Right hindlimb (tissue), 1 donor: ENCODE results near the gene FBXL20.
A peak's percentile ranks its signal among the peaks of the same experiment; 100 is the strongest.

Source experiments
- DNase-seq: peaks from one replicate; pipeline ENCODE4 v3.0.0-alpha.2; 2018

The FBXL20 gene

DNA sequence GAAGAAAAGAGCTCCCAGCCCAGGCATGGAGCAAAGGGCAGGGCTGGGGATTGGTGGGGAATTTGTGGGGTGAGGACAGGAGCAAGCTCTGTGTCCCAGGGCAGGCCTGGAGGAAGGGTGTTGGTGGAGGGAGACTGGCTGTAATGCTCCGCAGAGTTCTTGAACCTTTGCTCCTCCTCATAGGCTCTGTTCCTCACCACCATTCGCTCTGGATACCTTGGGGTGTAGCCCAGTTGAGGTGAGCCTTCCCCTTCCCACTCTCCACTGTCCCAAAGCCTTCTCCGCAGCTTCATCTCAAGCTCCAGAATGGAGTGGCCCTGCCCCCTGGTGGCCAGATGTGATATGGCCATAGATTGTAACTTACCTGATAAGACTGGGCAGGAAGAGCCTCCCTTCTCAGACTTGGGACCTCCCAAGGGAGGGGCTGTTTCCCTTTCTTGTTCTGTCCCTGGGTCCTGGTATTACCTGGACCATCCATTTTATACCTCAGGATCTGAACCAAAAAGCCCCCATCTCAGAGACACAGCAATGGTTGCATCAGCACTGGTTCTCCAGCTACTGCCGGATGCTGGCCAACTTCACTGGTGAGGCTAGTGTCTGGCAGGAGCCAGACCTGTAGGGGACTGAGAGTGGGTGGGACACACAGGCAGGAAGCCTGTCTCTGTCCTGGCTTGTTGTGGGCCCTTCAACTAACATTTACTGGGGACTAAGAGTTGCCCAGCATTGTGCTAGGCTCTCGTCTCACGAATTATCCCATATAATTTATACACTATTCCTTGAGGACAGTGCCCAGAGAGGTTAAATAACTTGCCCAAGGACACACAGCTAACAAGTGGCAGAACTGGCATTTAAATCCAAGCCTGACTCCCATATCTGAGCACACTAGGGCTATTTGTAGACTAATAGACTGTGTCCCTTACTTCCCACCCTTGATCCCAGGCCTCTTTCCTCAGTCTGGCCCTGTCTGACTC lies 156.5 kb downstream of the FBXL20 start:
- peak; percentile 88 for DNase-seq

DNA sequence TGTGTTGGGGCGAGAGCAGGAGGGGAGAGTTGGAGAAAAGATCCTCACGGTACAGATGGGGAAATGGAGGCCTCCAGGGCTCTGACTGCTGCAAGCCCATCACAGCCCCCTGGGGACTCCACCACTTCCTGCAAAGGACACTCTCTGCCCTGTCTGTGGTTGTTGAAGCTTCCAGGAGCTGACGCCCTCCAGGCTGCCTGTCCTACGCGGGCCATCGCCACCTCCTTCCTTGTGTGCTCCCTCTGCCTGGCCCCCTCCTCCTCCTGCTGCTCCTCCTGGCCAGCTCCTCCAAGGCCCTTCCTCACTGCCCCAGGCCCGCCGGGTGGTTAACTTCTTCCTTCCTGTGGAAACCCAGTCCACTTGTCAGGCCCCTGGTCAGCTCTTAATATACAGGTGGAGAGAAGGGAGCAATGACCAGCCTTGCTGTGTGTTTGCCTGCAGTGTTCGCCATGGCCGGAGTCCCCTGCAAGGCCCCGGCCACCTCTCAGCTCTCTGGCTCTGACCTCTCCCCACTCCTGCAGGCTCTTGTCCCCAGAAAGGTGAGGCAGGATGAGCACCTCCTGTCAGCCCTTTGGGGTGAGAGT lies 157.3 kb downstream of the FBXL20 start:
- peak; percentile 41 for DNase-seq

DNA sequence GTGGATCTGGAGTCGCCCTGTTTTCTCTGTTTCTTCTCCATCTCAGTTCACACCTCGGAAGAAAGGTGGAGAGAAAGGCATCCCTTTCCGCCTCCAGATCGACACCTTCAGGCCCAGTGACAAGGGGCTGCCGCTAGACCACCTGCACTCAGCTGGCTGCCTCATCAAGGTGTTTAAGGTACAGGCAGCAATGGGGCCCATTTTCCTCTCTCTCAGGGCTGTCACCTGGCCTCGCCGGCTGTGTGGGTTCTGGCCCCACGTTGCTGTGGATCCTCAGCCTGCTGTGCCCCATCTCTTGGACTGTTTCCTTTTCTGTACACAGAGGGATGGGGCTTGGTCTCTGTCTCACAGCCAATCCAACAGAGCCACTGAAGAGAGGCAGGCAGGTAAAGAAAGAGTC lies 158.3 kb downstream of the FBXL20 start:
- no peak for DNase-seq

DNA sequence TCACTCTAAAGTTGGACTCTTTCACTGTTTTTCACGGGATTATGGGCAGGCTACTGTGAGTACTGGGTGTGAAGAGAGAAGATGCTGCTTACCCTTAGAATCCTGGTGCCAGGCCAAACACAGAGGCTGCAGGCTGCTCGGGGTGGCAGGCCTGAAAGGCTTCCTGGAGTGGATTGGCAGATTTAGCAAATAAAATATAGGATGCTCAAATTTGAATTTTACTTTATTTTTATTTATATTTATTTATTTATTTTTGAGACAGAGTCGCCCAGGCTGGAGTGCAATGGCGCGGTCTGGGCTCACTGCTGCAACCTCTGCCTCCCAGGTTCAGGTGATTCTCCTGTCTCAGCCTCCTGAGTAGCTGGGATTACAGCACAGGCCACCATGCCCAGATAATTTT lies 160.8 kb downstream of the FBXL20 start:
- no peak for DNase-seq

DNA sequence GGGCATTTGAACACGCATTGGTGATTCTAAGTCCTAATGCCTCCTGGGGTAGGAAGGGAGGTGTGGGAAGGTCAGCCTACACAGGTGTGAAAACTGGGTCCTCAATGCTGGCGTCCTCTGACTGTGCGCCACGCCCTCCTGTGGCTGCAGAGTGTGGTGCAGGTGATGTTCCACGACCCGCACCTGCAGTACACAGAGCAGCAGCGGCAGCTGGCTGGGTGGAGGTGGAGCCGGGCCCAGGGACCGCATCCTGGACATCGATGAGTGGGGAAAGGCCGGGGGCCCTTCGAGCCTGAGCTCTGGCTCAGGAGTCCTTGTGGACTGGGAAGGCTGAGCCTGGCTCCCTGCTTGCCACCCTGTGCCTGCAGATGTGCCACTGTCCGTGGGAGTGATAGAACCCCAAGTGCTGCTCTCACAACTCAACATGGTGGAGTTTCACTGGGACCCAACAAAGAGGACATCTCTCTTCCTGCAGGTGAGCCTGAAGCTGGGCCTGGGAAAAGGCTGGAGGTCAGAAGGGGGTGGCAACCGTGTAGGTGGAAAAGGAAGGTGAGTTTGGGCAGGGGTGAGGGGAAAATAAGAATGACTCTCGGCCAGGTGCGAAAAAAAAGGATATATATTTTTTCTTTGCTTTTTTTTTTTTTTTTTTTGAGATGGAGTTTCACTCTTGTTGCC lies 161.6 kb downstream of the FBXL20 start:
- no peak for DNase-seq

DNA sequence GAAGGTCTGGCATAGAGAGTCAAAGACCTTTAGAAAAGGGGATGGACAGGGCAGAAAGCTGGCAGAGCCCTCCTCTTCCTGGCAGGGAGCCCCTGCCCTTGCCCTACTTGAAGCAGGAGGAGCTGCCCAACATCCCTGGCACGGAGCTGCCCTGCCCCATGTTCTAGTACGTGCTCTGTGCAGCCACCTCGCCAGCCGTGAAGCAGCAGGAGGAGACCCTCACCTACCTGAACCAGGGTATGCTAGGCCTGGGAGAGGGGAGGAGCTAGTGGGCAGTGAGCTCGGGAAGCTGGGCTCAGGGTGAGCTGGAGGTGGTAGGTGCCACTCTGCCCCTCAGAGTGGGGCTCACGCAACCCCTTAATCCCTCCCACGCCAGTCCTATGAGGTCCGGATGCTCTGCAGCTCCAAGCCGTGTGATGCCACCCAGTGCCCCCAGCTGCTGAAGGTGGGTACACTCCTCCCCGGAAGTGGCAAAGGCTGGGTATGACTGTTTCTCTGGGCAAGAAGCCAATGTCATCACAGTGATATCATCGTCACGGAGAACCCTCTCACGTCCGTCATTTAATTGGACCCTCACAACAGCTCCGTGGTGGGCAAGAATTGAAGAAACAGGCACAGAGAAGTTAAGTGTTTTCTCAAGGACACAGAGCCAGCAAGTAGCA lies 163.0 kb downstream of the FBXL20 start:
- DNase-seq, result no peak

DNA sequence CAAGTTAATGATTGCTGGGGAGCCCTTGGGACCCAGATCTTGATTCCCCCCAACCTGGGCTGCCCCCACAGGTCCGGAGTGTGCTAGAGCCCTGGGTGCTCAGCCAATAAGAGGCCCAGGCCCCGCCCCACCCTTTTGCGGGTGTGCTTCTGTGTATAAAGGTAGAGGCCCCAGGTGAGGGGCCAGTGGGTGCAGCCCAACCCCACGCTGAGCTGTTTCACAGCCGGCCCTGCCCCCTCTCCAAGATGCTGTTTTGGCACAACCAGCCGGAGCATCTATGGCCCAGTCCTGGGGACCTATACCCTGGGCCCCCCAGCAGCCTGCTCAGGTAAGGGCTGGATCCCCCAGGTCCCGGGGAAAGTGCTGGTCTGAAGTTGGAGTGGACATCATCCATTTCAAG lies 163.8 kb downstream of the FBXL20 start:
- DNase-seq, result no peak

DNA sequence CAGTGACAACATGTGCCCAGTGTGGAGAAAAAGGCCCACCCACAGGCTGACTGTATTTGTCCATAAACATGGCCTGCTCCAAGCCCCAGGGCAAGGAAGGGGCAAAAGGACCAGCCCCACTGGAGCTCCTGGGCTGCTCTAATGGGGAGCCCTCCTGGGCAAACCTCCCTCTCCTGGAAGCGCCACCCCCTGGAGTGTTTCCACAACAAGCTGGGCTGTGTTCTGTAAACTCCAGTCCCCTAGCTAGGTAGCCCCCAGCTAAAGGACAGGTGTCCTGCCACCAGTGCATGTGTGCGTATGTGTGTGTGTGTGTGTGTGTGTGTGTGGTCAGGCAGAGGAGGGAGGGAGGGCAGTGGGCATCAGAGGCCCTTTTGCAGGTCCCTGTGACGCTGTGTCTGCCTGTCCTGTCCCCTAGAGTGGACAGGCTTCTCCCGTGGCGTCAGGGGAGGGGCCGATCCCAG lies 164.4 kb downstream of the FBXL20 start:
- no peak for DNase-seq

DNA sequence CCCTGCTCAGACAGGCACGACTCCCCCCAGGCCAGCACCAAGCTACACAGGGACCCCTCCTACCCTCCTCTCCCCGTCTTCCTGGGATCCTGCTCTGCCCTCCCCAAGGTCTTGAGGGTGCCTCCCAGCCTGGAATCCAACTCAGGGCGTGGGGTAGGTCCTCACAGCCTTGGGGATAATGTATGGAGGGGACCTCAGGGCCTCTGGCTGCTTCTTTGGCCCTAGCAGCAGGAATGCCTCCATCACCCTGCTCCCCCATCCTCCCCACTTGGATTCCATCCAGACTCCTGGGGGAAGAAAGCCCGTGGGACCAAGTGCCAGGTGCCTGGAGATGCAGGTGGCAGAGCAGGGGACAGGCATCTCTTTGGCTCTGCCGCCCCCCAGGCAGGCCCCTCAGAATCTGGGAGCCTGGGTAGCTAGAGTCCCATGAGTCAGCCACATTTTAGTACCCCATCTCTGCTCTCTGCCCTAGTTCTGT lies 164.9 kb downstream of the FBXL20 start:
- no peak for DNase-seq

DNA sequence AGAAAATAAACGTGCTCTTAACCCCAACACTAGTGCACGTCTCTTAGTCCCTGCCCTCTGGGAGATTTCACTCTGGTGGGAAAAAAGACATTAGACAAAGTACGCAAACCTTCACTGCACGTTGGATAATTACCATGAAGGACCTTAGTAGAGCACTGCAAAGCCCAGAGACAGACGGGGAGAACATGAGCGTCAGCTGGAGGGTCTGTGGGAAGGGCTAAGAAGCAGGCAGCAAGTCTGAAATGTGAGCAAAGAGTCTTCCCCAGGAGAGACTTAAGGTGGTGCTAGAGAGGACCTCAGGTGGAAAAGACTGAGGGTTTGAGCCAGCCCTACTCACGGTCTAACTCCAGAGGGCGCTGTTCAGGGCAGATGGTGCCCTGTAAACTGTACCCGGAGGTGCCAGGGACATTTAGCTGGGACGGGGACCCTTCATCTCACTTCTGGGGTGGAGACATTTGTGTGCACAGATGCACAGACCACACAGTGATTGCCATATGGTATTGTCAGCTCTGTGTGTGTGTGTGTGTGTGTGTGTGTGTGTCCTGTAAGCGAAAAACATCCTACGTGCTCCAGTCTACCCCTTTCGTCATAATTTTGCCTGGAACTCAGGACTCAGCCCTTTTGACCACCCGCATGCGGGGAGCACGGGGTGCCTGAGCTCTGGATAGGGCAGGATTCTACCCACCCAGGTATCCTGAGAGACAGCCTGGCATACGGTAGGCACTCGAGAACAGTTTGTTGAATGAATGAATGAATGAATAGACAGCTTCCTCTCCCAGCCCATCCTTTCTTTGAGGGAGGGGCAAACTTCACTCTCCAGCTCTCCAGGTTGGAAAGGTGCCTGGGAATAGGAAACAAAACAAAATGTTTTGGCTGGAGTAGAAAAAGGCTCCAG lies 165.6 kb downstream of the FBXL20 start:
- DNase-seq, result no peak

DNA sequence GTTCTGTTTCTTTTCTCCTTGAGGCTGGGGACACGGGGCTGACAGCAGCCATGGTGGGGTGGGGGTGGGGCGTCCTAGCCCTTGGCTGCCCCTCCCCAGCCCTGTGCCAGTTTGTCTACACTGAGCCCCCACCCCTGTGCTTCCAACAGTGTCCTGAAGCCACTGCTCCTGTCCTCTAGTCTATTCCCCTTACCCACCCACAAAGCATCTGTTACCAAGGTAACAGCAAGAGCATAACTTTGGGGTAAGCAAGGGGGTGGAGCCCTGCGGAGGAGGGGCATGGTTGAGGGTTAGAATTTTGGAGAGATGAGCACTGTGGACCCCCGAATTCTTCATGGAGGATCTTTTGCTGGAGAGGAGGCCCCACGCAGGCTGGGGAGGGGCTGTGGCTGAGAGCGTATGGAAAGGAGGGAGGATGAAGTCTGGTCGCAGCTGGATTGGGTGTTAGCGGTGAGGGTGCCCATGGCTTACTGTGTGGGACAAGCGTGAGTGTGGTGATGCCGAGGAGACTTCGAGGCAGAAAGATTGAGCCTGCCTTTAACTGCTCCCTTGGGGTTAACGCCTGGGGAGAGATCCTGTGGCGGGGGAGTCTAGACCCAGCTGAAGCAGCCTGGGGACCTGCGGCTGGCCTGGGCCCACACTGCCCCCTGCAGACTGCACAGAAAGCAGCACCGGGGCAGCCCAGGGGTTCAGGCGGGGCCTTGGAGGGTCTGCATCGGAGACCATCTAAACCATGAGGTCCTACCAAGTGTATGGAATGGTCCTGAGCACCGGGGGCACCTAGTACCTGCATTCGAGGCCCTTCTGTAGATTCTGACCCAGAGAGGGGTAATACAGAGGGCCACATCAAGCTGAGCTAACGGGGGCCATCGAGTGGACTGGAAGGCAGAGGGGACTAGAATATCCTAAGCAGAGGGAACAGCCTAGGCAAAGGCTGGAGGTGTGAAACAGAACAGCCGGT lies 169.6 kb downstream of the FBXL20 start:
- no peak for DNase-seq

DNA sequence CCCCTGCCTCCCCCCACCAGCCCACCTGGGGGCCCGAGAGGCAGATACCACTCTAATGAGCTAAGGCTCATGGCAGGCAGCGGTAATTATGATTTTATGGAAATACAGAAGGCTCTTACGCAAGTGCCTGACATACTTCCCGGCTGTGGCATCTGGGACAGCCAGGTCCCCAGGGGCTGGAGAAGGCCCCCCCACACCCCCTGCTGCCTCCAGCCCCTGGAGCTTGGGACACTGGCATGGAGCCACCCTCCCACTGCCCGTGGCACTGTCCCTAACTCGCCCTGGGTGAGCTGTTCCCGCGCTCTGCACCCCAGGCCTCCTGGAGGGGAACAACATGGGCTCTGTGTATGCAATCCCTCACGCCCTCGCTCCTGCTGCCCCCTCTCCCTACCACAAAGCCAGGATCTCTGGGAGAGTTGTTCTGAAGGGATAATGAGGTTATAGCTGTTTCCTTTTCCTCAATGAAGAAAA lies 170.3 kb downstream of the FBXL20 start:
- no peak for DNase-seq

DNA sequence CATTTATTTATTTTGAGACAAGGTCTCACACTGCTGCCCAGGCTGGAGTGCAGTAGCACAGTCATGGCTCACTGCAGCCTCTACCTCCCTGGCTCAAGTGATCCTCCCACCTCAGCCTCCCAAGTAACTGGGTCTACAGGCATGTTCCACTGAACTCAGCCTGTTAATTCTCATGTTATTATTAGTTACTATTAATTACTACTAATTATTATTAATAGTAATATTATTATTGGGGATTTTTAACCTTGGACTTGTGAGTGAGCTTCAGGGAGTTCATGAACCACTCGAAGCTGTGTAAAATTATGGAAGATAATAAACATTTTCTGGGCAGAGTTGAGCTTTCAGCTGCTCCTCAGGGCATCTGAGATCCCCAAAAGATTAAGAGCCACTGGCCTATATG lies 171.1 kb downstream of the FBXL20 start:
- DNase-seq, result no peak

DNA sequence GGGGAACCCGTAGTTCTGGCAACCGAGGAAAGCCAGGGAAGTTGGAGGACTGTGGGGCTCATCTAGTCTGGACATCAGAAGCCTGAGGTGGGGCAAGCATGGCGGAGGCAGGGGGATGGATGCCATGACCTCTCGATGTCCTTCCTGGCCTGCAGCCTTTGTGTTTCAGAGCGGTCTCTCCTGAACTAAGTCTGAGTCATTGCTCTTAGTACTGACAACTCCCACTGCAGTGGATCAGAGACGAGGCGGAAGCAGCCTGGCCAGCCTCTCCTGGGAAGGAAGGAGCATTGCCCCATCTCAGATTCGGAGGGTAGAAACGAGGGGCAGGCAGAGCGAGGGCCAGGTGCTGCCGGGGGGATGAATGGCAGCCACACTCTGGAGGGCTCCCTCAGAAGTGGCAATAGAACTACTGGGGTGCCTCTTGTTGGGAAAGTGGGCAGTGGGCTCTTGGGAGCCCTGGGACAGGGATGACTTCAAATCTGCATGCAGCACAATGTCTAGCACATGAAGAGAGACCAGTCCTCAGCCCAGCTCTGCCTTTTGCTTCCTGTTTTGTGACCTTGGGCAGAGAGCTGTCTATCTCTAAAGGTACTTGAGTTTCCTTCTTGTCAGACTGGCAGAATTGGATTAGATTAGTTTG lies 172.0 kb downstream of the FBXL20 start:
- DNase-seq, result no peak

DNA sequence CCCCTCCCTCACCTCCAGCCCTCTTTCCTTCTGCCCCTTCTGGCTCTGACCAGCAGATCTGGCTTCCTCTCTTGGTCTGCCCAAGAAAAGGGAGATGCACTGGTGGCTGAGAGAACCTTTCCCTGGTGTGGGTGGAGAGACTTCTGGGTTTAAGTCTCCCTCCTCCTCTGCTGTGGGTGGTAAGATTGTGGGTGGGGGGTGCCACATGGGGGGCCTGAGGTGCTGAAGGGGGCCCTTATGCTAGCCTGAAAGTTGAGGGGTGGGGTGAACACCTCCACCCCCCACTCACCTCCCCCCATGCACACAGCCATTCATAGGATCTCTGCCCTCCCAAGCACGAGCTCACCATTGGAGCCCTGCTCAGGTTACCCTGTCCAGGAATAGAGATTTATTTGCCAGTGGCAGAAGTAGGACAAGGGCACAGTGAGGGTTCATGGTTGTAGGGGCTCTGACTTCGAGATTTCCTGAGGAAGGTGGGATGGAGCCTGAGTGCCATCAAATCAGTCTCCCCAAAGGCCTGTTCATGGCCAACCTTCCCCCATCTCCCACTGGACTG lies 174.0 kb downstream of the FBXL20 start:
- DNase-seq, result no peak

DNA sequence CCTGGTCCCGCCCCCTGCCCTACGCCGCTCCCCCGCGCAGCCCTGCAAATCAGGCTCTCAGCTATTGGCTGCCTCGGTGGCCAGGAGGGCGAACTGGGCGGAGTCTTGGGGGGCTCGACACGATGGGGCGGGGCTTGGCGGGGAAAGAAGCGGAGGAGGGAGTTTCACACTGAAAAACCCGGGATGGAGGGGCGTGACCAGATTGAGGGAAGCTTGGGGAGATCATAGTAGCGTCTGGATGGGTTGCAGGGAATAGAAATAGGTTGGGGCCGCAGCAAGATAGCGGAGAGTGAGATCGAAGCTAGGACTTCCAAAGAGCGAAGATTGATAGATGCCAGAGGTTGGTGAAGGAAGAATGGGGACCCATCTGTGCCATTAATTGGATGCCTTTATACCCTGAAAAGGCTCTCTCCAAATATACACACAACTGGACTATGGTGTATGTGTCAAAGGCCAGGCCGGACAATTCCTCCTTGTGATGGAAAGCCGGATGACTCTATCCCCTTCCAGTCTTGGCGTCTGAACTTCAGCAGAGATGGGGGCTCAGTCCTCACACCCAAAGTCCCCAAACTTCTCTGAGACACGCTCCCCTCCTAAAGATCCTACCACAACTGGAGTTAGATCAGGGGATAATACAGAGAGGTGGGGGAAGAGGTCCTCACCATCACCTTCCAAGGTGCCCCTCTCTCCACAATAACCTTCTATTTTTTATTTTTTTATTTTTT lies 175.3 kb downstream of the FBXL20 start:
- peak; percentile 90 for DNase-seq

DNA sequence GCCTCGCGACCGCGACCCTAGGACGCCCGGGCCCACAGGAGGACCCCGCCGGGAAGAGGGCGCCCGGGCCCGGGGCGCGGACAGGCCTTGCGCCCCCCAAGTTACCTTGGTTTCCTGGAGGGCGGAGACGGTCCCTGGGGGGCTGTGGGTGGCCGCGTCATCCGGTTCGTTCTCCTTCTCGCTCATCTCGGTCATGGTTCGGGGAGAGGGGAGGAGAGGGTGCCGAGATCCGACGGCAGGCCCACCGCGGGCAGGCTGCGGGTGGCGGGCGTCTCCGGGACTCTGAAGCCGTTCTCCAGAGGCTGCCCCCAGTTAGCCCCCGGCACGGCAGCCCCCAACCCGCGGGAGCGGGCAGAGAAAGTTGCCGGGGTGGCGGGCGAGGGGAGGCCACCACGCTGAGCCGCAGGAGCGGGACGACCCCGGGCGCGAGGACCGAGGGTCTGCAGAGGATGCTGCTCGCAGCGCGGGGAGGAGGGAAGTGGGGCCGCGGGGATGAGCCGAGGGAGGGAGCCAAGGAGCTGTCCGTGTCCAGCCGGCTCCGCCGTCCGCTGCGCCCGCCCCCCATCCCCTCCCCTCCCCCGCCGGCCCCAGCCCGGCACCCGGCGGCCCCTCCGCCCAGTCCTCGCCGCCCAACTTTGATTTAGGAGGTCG lies 176.0 kb downstream of the FBXL20 start, which contains the start of gene STAC2:
Gene STAC2 (minus strand): TSS at position 638 of the 651 bp plus-strand sequence. CDS start 443 bp downstream, at position 195.
- no peak for DNase-seq

DNA sequence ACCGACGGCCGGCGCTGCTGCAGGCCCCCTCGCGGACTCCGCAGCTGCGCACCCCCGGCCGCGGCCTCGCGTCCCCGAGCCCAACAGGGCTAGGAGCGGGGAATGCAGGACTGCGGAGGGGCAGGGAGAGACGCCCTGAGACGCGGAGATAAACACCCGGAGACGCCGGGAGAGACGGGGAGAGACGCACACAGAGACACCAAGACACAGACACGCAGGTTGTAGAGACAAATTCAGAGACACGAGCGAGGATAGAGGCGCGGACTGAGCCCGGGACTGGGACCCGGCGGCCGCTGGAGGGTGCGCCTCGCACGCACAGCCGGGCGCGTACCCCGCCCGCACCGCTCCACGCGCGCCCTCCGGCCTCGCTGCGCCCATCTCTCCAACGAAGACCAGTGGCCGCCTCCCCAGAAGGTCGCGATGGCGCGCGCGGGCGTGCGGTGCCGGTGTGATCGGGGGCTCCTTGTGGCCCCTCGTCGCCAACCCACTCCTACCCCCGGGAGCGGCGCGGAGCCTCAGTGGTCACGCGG lies 176.6 kb downstream of the FBXL20 start:
- DNase-seq, result no peak
